Left lung (tissue), 10 donors: ENCODE data around the gene JAK3. TPM values are rescaled to one million over a fixed set of nuclear protein-coding genes. Genes with fewer than 3 reads are reported as not detected.
A peak's percentile ranks its signal among the peaks of the same experiment; 100 is the strongest.

Source experiments
- ATAC-seq: fragments of 200-7000 bp; cut with Tn5 transposase; one replicate; pipeline ENCODE4 v1.9.1; 2020; ENCODE audit warnings: moderate library complexity
- DNase-seq, 4 donors: peaks; one replicate each; pipeline ENCODE4 v3.0.0-alpha.2; 2013 to 2020
- H3K27ac ChIP-seq, 2 donors: fragments of 200-600 bp; sonication (generic) in 1 of 2; one replicate each; pipeline versions ENCODE4 v1.5.0 to v1.8.0; 2020 to 2021
- H3K27me3 ChIP-seq, 2 donors: fragments of 200-600 bp; sonication (generic) in 1 of 2; one replicate each; pipeline versions ENCODE4 v1.5.0 to v1.8.0; 2020 to 2021
- H3K36me3 ChIP-seq, 2 donors: fragments of 200-600 bp; sonication (generic) in 1 of 2; one replicate each; pipeline versions ENCODE4 v1.5.0 to v1.8.0; 2020 to 2021
- H3K4me1 ChIP-seq, 2 donors: fragments of 200-600 bp; one replicate each; pipeline ENCODE4 v1.8.0; 2021
- H3K4me3 ChIP-seq, 2 donors: fragments of 200-600 bp; sonication (generic) in 1 of 2; one replicate each; pipeline versions ENCODE4 v1.5.0 to v1.8.0; 2020 to 2021; ENCODE audit warnings: mild to moderate bottlenecking in 1 of 2
- H3K9me3 ChIP-seq, 2 donors: fragments of 200-600 bp; sonication (generic) in 1 of 2; one replicate each; pipeline versions ENCODE4 v1.5.0 to v1.8.0; 2020 to 2021
- CTCF ChIP-seq, 2 donors: fragments of 200-600 bp; sonication (generic) in 1 of 2; IDR thresholded peaks; one replicate each; pipeline versions ENCODE4 v1.5.0 to v1.8.0; 2021; ENCODE audit warnings: antibody characterized with exemption in 2 of 2
- intact Hi-C, 2 donors: fragments of 100-400 bp; cut with DNase I; formaldehyde crosslinking; loops; one replicate each; pipeline versions ENCODE4 v1.11.2 to v1.14.2; 2022
- polyA plus RNA-seq, 6 donors: library from polyadenylated mRNA; unstranded; fragments of 120-200 nt; gene quantifications; one replicate each; pipeline ENCODE4 v1.2.1, GENCODE V29; 2013; ENCODE audit not compliant: insufficient read length in 6 of 6
- total RNA-seq, 2 donors: library from RNA; stranded (reverse); fragmentation: NEBNext Ultra II Directional; extraction: Animal tissue kit (Norgen Biotek cat#: 25700); gene quantifications; one replicate each; pipeline ENCODE4 v1.2.1, GENCODE V29; 2021
- donor health status: DM: no; HTN: yes; CAD: no.
- donor health status: DM: no; HTN: no; CAD: no.

The JAK3 gene
- total and polyA plus RNA-seq, 8 donors = 2.3 to 35.9 (median 3.0) TPM

GRCh38 chr19:17855280-17856152, 7.7 kb upstream of the JAK3 start:
- Histone ChIP-seq H3K9me3 (no peaks in the 10 kb centered on the region), H3K27me3 (no peaks in the 10 kb centered on the region), H3K27ac (no peak overlapping the region), H3K36me3 (no peaks in the 10 kb centered on the region), H3K4me3 (no peak overlapping the region), H3K4me1 (peaks cover 0 to 25% of the 10 kb centered on the region in 2 donors)
- intact Hi-C loops = loop anchor here in 1 of 2 donors (10.0 kb wide), 1 partner anchor 71 kb away; no protein-coding TSS in a partner anchor
- DNase-seq = peak; percentile 63 to 98 (median 84)
- ATAC-seq = peak; percentile 69
- peak; percentile 96 to 99 for TF ChIP-seq CTCF (IDR thresholded peaks at IDR 0.05)

GRCh38 chr19:17854061-17854460, 6.3 kb upstream of the JAK3 start:
- intact Hi-C loops = loop anchor here in 1 of 2 donors (10.0 kb wide), 1 partner anchor 69 kb away; no protein-coding TSS in a partner anchor
- Histone ChIP-seq H3K4me1 (peaks cover 0 to 33% of the 10 kb centered on the region in 2 donors), H3K9me3 (no peaks in the 10 kb centered on the region), H3K36me3 (no peaks in the 10 kb centered on the region), H3K27me3 (no peaks in the 10 kb centered on the region), H3K4me3 (no peak overlapping the region), H3K27ac (no peak overlapping the region)
- TF ChIP-seq CTCF (IDR thresholded peaks at IDR 0.05) = no peak
- no peak for DNase-seq
- ATAC-seq = no peak

GRCh38 chr19:17848595-17849292, 962 bp upstream of the JAK3 start:
- no peak for DNase-seq
- no peak for ATAC-seq
- intact Hi-C loops = no loop called here
- Histone ChIP-seq H3K4me3 (no peak overlapping the region), H3K36me3 (peaks cover 0 to 5% of the 10 kb centered on the region in 2 donors), H3K9me3 (no peaks in the 10 kb centered on the region), H3K27me3 (no peaks in the 10 kb centered on the region), H3K27ac (peak overlapping the region in 1 of 2 donors; percentile 96), H3K4me1 (peaks cover 0 to 72% of the 10 kb centered on the region in 2 donors)
- no peak for TF ChIP-seq CTCF (IDR thresholded peaks at IDR 0.05)

- Histone ChIP-seq H3K4me1 (peaks cover 0 to 81% of the 10 kb centered on the region in 2 donors), H3K36me3 (peaks cover 0 to 27% of the 10 kb centered on the region in 2 donors), H3K9me3 (no peaks in the 10 kb centered on the region), H3K27ac (peak overlapping the region in 1 of 2 donors; percentile 96), H3K4me3 (peak overlapping the region in 1 of 2 donors; percentile 53), H3K27me3 (peaks cover 0 to 20% of the 10 kb centered on the region in 2 donors)
- ATAC-seq (no peak), DNase-seq (no peak)
- intact Hi-C loops = no loop called here
- no peak for TF ChIP-seq CTCF (IDR thresholded peaks at IDR 0.05)
Observed at GRCh38 chr19:17846146-17846545, 1.6 kb downstream of the JAK3 start.
